ENCODE results near the gene GABRP.

Gene GABRP

DNA sequence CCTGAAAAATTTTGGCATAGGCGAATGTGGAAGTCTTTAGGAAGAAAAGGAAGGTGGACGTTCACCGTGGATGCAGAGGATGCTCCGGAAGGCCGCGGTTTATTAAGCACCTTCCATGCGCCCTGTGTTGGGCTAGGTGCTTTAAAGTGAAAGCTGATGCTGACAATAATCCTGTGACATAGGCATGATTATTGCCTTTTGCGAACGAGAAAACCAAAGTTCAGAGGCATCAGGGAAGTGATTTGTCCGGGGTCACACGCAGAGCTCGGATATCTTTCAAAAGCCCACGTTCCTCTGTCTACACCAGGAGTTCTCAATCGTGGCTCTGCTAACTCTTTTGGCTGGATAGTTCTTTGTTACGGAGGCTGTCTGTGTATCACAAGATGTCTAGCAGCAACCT is 12.0 kb upstream of the GABRP start (continued):
- TF ChIP-seq, protein P1, sequence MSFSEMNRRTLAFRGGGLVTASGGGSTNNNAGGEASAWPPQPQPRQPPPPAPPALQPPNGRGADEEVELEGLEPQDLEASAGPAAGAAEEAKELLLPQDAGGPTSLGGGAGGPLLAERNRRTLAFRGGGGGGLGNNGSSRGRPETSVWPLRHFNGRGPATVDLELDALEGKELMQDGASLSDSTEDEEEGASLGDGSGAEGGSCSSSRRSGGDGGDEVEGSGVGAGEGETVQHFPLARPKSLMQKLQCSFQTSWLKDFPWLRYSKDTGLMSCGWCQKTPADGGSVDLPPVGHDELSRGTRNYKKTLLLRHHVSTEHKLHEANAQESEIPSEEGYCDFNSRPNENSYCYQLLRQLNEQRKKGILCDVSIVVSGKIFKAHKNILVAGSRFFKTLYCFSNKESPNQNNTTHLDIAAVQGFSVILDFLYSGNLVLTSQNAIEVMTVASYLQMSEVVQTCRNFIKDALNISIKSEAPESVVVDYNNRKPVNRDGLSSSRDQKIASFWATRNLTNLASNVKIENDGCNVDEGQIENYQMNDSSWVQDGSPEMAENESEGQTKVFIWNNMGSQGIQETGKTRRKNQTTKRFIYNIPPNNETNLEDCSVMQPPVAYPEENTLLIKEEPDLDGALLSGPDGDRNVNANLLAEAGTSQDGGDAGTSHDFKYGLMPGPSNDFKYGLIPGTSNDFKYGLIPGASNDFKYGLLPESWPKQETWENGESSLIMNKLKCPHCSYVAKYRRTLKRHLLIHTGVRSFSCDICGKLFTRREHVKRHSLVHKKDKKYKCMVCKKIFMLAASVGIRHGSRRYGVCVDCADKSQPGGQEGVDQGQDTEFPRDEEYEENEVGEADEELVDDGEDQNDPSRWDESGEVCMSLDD (tag by site-specific recombination; IDR thresholded peaks at IDR 0.05) = no peak
- no peak for TF ChIP-seq ZNF114 (tag by site-specific recombination; IDR thresholded peaks at IDR 0.05)

DNA sequence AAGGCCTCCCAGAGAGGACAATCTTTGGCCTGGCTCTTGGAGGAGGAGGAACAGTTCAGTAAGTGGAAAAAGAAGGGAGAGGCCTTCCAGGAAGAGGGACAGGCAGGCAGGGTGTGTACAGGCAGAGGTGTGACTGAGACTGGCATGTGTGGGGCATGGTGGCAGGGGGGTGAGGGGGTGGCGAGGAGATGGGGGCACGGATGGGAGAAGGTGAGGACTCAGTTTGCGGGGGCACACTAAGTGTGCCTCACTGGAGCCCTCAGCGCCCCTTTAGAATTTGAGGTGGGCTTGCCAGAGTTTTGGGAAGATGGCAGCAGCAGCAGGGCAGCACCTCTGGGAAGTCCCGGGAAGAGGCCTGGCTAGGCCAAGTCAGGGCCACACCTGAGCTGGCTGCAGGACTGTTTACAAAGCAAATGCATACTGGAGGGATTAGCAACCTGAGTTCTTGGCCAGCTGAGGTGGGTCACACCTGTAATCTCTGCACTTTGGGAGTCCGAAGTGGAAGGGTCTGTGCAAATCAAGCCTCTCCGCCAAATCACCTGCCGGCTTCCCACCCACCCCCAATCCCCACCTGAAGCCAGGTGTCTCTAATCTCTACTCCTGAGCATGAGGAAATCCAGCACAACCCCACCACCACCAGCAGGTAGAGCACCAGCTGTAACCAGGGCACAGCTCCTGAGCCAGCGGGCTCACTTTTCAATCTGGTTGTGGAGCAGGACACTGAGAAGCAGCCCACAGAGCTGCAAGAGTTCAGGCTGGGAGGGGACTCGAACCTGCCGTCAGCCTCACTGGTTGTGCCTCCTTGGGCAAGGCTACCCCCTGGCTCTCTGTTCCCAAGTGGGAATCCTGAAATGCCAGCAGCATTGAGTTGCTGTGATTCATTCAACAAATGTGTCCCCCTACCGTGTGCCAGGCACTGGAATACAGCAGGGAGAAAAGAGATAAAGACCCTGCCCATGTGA is 10.2 kb upstream of the GABRP start:
- POLR2A ChIA-PET = interaction anchor here (0.6 kb wide), 1 partner anchor 18 kb away, joined by 3 read pairs; no protein-coding TSS in a partner anchor
- Histone ChIP-seq H3K4me3 (ENCODE audit: low read depth, low read length) (no peak overlapping the region), H3K9me3 (ENCODE audit: control insufficient read depth, insufficient read depth, low read depth, low read length) (no peaks in the 10 kb centered on the region), H3K36me3 (ENCODE audit: control insufficient read depth in 2 of 2, insufficient read depth in 1 of 2, low read length in 2 of 2) (no peaks in the 10 kb centered on the region), H3K4me1 (ENCODE audit: control insufficient read depth, insufficient read depth, low read length) (no peaks in the 10 kb centered on the region), H3K27ac (ENCODE audit: extremely low read depth, low read depth, low read length) (no peak overlapping the region)
- TF ChIP-seq ZNF155 (tag by site-specific recombination; IDR thresholded peaks at IDR 0.05) (no peak), ZNF366 (tag by site-specific recombination; conservative IDR thresholded peaks at IDR 0.05) (no peak), ZIC2 (tag by site-specific recombination; IDR thresholded peaks at IDR 0.05) (peak; percentile 40), ZNF548 (tag by site-specific recombination; IDR thresholded peaks at IDR 0.05) (no peak)
- CTCF ChIA-PET = no interaction called here

DNA sequence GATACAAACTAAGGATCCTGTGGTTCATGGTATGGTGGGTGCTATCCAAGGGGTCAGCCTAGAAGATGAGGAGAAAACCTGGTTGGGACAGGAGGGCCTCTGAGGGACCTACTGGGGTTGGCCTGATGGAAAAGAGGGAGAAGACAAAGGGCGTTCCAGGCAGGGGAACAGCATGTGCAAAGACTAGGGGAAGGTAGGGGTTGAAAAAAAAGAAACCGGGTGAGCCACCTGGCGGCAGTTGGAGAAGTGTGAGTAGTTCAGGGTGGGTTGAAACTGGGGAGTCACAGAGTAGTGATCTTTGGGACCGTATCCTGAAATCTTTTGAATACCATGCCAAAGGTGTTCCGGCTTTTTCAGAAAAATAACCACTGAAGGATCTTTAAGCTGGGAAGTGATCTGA is 8.7 kb upstream of the GABRP start:
- TF ChIP-seq ZNF621 (tag by site-specific recombination; IDR thresholded peaks at IDR 0.05) (no peak), KLF7 (tag by site-specific recombination; IDR thresholded peaks at IDR 0.05; ENCODE audit: borderline replicate concordance) (no peak), ZNF549 (tag by site-specific recombination; IDR thresholded peaks at IDR 0.05) (no peak)
- ChIA-PET POLR2A (no interaction called here), CTCF (interaction anchor here (0.5 to 0.6 kb wide), 2 partner anchors 536 to 567 kb away, joined by 3 read pairs; no protein-coding TSS in a partner anchor)
- Histone ChIP-seq H3K4me3 (ENCODE audit: low read depth, low read length) (no peak overlapping the region), H3K27ac (ENCODE audit: extremely low read depth, low read depth, low read length) (no peak overlapping the region), H3K9me3 (ENCODE audit: control insufficient read depth, insufficient read depth, low read depth, low read length) (no peaks in the 10 kb centered on the region), H3K36me3 (ENCODE audit: control insufficient read depth in 2 of 2, insufficient read depth in 1 of 2, low read length in 2 of 2) (no peaks in the 10 kb centered on the region), H3K4me1 (ENCODE audit: control insufficient read depth, insufficient read depth, low read length) (no peaks in the 10 kb centered on the region)

- Histone ChIP-seq H3K4me1 (ENCODE audit: control insufficient read depth, insufficient read depth, low read length) (peaks cover 7% of the 10 kb centered on the region), H3K36me3 (ENCODE audit: control insufficient read depth in 2 of 2, insufficient read depth in 1 of 2, low read length in 2 of 2) (no peaks in the 10 kb centered on the region), H3K9me3 (ENCODE audit: control insufficient read depth, insufficient read depth, low read depth, low read length) (no peaks in the 10 kb centered on the region), H3K4me3 (ENCODE audit: low read depth, low read length) (no peak overlapping the region), H3K27ac (ENCODE audit: extremely low read depth, low read depth, low read length) (no peak overlapping the region)
- CTCF ChIA-PET = interaction anchor here (1.3 to 4.8 kb wide), 3 partner anchors 9 to 144 kb away, joined by 3 to 30 read pairs (median 13); no protein-coding TSS in a partner anchor
- TF ChIP-seq ZNF23 (tag by site-specific recombination; IDR thresholded peaks at IDR 0.05; ENCODE audit: borderline replicate concordance) (no peak), ZNF416 (tag by site-specific recombination; IDR thresholded peaks at IDR 0.05) (no peak), SCRT1 (tag by site-specific recombination; IDR thresholded peaks at IDR 0.05; ENCODE audit: borderline replicate concordance) (no peak), ZNF19 (tag by site-specific recombination; IDR thresholded peaks at IDR 0.05; ENCODE audit: low read depth) (no peak), ZNF2 (tag by site-specific recombination; IDR thresholded peaks at IDR 0.05) (no peak), MYNN (tag by site-specific recombination; IDR thresholded peaks at IDR 0.05; ENCODE audit: borderline replicate concordance) (no peak)
- POLR2A ChIA-PET = interaction anchor here (1.3 kb wide), 1 partner anchor 10 kb away, joined by 4 read pairs; no protein-coding TSS in a partner anchor
Observed at GRCh38 chr5:170781946-170782345, 1.6 kb upstream of the GABRP start.

Data from HEK293 (cell line).